WTC11 (cell line): Measurements from ENCODE around the gene LCT. TPM values are rescaled to one million over a fixed set of nuclear protein-coding genes. Genes with fewer than 3 reads are reported as not detected.

ENCODE experiments used
- ATAC-seq: fragments of 200-7000 bp; cut with Tn5 transposase; 2 replicates; pipeline ENCODE4 v1.10.0; 2021; ENCODE audit warnings: mild to moderate bottlenecking, moderate library complexity
- CTCF ChIA-PET: fragments of 300-600 bp; sonication (Branson Sonifier 250); formaldehyde crosslinking; loops from one replicate; lab custom pipeline; 2021; ENCODE audit warnings: antibody characterized with exemption; lab: Charles Lee
- POLR2A ChIA-PET: fragments of 350-600 bp; sonication (Branson Sonifier 250); formaldehyde crosslinking; loops from one replicate; lab custom pipeline; 2021; ENCODE audit warnings: antibody characterized with exemption; lab: Charles Lee
- DNase-seq: peaks from one replicate; pipeline ENCODE4 v3.0.0; 2021; ENCODE audit warnings: low spot score
- H3K27ac Mint-ChIP-seq: 2 replicates; pipeline ENCODE4 v1.8.0; 2021; ENCODE audit warnings: mixed read lengths
- H3K27me3 Mint-ChIP-seq: 2 replicates; pipeline ENCODE4 v1.8.0; 2021; ENCODE audit warnings: low read depth, mild to moderate bottlenecking, moderate library complexity, mixed read lengths
- H3K36me3 Mint-ChIP-seq: 2 replicates; pipeline ENCODE4 v1.8.0; 2021; ENCODE audit warnings: mixed read lengths
- H3K4me1 Mint-ChIP-seq: 2 replicates; pipeline ENCODE4 v1.8.0; 2022; ENCODE audit warnings: mixed read lengths
- H3K4me3 Mint-ChIP-seq: 2 replicates; pipeline ENCODE4 v1.8.0; 2021; ENCODE audit warnings: mild to moderate bottlenecking, moderate library complexity, mixed read lengths
- H3K9me3 Mint-ChIP-seq: 2 replicates; pipeline ENCODE4 v1.8.0; 2021; ENCODE audit warnings: mixed read lengths
- ATF6 ChIP-seq: sonication (generic); formaldehyde crosslinking; IDR thresholded peaks from 2 replicates; pipeline ENCODE4 v1.8.1; 2023; ENCODE audit warnings: mild to moderate bottlenecking, missing genetic modification reagents
- CDX4 ChIP-seq: fragments of 250-450 bp; sonication (Bioruptor Pico); IDR thresholded peaks from 2 replicates; pipeline ENCODE4 v1.9.0; 2021; ENCODE audit warnings: moderate library complexity, mild to moderate bottlenecking, inconsistent platforms, borderline replicate concordance
- CREM ChIP-seq: sonication (generic); formaldehyde crosslinking; IDR thresholded peaks from 2 replicates; pipeline ENCODE4 v1.8.1; 2022; ENCODE audit warnings: mild to moderate bottlenecking, missing genetic modification reagents, moderate library complexity
- E2F5 ChIP-seq: sonication (generic); formaldehyde crosslinking; IDR thresholded peaks from 2 replicates; pipeline ENCODE4 v1.8.1; 2022; ENCODE audit warnings: mild to moderate bottlenecking, moderate library complexity, missing genetic modification reagents
- HMGXB4 ChIP-seq: sonication (generic); formaldehyde crosslinking; IDR thresholded peaks from 2 replicates; pipeline ENCODE4 v1.8.1; 2023; ENCODE audit warnings: mild to moderate bottlenecking, moderate library complexity, missing genetic modification reagents
- MXD4 ChIP-seq: fragments of 250-450 bp; sonication (Bioruptor Pico); IDR thresholded peaks from 2 replicates; pipeline ENCODE4 v1.8.0; 2021; ENCODE audit warnings: mild to moderate bottlenecking, moderate library complexity, borderline replicate concordance
- USF1 ChIP-seq: sonication (generic); formaldehyde crosslinking; IDR thresholded peaks from 2 replicates; pipeline ENCODE4 v1.8.0; 2022; ENCODE audit warnings: mild to moderate bottlenecking, missing genetic modification reagents
- ZNF281 ChIP-seq: sonication (generic); formaldehyde crosslinking; IDR thresholded peaks from 2 replicates; pipeline ENCODE4 v1.8.0; 2023; ENCODE audit warnings: mild to moderate bottlenecking, missing genetic modification reagents
- ZNF317 ChIP-seq: sonication (generic); formaldehyde crosslinking; IDR thresholded peaks from 2 replicates; pipeline ENCODE4 v1.8.1; 2023; ENCODE audit warnings: low read depth, mild to moderate bottlenecking, moderate library complexity, missing genetic modification reagents, borderline replicate concordance
- total RNA-seq: library from RNA; stranded (reverse); gene quantifications from 3 replicates; pipeline ENCODE4 v1.2.3, GENCODE V29; 2021

Gene LCT
- total RNA-seq, 1 experiment from 2014 or later, result 0.02 TPM

- no peak for TF ChIP-seq CREM (CRISPR knock-in tag)
Observed at GRCh38 chr2:135799738-135800137, 37.2 kb downstream of the LCT start (continued).

GRCh38 chr2:135798762-135799161 is 38.2 kb downstream of the LCT start:
- Mint-ChIP-seq H3K9me3 (peaks cover 31% of the 10 kb centered on the region), H3K36me3 (peaks cover 25% of the 10 kb centered on the region), H3K27ac (no peak overlapping the region), H3K4me1 (peaks cover 7% of the 10 kb centered on the region; the same call in 1 of the 2 replicates), H3K4me3 (no peak overlapping the region), H3K27me3 (no peaks in the 10 kb centered on the region)
- TF ChIP-seq CDX4 (CRISPR knock-in tag), result no peak
- no peak for TF ChIP-seq ATF6 (CRISPR knock-in tag)
- no peak for TF ChIP-seq MXD4 (CRISPR knock-in tag)
- TF ChIP-seq E2F5 (CRISPR knock-in tag), result no peak
- no peak for TF ChIP-seq ZNF317 (CRISPR knock-in tag)
- TF ChIP-seq ZNF281 (CRISPR knock-in tag), result no peak
- POLR2A ChIA-PET, result no interaction called here
- no peak for DNase-seq
- CTCF ChIA-PET, result interaction anchor here (0.5 to 2.6 kb wide), 11 partner anchors 9 to 810 kb away, joined by 3 to 26 read pairs (median 6); no protein-coding TSS in a partner anchor
- no peak for ATAC-seq

- TF ChIP-seq HMGXB4 (CRISPR knock-in tag) (0 out of 2 replicates have a peak, but pooled peaks have one; percentile 13), USF1 (CRISPR knock-in tag) (no peak)
- TF ChIP-seq, all 79 proteins: peak for 1
- H3K27me3 Mint-ChIP-seq, result no peaks in the 10 kb centered on the region
- peaks cover 25% of the 10 kb centered on the region for H3K36me3 Mint-ChIP-seq
- ATAC-seq (no peak), DNase-seq (no peak)
- peaks cover 7% of the 10 kb centered on the region; the same call in 1 of the 2 replicates for H3K4me1 Mint-ChIP-seq
- POLR2A ChIA-PET, result interaction anchor here (0.5 kb wide), 1 partner anchor 11 kb away, joined by 5 read pairs; no protein-coding TSS in a partner anchor
- H3K27ac Mint-ChIP-seq, result no peak overlapping the region
- H3K4me3 Mint-ChIP-seq, result no peak overlapping the region
- CTCF ChIA-PET, result interaction anchor here (0.5 to 2.6 kb wide), 28 partner anchors 9 to 809 kb away, joined by 3 to 26 read pairs (median 4); partner anchors contain the start of gene MCM6
- peaks cover 31% of the 10 kb centered on the region for H3K9me3 Mint-ChIP-seq
Observed at GRCh38 chr2:135798275-135798705, 38.7 kb downstream of the LCT start.
